Measurements from ENCODE around the gene RPS15.

- TF ChIP-seq CTCF (IDR thresholded peaks at IDR 0.05; ENCODE audit: insufficient read depth, low read depth, low read length), result no peak
- TF ChIP-seq EZH2 (IDR thresholded peaks at IDR 0.05; ENCODE audit: insufficient read depth, low read length), result no peak
Measured at GRCh38 chr19:1455336-1456120, 17.3 kb downstream of the RPS15 start.
